T-helper 22 cell (primary cell): ENCODE results near the gene GPC6.

ENCODE experiments used
- DNase-seq: peaks from one replicate; pipeline ENCODE4 v3.0.0-alpha.2; 2020; ENCODE audit warnings: low read depth

GPC6 gene

DNA sequence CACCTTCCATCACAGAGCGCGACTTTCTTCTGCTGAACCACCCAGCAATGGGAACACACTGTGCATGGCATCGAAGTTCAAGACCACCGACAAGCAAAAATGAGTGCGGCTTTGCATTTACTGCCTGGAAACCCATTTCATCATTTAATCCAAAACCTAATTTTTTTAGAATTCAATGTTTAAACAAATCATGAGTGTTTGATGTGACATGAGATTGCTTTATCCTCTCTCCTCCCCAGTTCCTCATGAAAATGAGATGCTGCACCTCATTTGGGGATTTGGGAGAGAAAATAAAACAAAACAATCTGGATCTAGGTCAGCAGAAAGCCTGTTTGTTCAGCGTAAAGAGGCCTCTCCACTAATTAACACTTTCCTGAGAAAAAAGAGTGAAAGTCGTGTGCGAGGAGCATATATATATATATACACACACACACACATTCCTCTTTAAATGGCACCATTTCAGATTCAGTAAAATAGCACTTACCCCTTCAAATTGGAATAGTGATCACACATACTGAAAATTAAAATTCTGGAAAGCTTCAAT is 1126.6 kb downstream of the GPC6 start:
- no peak for DNase-seq

DNA sequence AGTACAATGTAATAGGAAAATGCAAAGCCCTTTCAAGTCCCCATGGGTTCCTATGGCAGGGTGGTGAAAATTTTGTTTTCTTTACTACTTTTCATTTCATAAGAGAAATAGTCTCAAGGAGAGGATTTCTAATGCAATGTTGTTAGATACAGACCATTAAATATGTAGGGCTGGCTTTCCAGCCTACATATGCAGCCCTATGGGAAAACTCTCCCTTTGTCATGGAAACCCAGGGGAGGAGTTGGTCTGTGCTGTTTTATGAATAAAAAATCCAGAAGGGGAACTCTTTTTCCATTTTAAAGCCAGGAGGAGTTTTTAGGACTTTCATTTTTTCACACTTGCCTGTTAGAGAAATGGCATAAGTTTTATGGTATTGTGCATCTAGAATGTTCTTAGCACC is 1133.3 kb downstream of the GPC6 start:
- DNase-seq: no peak

DNA sequence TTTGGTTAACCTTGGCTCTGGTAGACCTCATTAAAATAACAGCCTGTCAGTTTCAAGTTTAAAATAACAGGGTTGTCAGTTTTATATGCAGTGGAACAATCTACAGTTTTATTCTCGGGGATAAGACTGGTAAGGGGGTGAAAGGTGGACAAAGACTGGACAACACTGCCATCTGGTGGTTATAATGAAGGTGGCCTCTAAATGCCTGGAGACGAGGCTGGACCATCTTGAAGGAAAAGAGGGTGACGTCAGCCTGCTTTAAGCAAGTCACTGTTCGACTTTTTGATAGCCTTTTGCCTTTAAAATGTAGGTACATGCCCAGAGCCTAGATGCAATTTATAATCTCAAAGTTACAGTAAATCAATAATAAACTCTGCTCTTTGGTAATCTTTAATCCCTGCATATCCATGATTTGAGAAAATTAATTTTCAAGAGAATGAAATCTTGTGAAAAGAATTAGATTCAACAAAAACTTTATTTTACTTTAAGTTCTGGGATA is 1135.9 kb downstream of the GPC6 start:
- peak; percentile 9 for DNase-seq

DNA sequence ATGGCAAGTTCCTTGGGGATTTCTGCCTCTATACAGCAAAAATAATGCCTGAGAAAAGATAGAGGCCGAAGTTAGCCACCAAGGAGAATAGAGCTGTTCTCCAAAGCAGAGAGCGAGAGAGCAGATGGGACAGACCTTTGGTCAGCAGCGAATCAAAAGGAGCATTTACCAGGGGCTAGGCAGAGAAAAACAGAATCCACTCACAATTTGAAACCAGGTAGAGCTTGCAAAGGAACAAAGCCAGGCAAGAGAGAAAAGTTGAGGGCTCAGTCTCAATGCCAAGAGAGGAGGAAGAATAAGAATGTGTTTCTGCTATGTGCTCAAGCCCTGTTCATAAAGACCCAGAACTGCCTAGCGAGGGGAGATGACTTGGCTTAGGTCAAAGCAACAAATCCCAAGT is 1140.1 kb downstream of the GPC6 start:
- no peak for DNase-seq

DNA sequence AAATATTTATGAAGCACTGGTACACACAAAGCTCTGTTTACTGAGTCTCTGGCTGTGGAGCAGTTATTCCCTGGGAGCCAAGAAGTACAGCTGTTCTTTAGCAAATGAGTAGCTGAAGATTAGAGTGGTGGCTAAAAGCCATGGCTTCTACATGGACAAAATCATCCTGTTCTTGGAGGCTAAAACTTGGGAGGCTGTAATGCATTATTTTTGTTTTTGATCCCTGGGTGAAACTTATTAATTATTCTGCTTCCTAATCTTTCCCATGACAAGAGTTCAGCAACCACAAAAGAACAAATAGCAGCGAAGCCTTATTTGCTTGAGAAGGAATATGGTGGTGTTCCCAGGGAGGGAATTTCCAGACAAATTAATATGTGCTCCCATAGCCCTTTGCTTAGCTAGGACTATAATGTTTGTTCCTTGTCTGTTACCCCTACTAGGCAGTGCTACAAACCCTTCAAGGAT is 1143.4 kb downstream of the GPC6 start:
- DNase-seq: no peak

DNA sequence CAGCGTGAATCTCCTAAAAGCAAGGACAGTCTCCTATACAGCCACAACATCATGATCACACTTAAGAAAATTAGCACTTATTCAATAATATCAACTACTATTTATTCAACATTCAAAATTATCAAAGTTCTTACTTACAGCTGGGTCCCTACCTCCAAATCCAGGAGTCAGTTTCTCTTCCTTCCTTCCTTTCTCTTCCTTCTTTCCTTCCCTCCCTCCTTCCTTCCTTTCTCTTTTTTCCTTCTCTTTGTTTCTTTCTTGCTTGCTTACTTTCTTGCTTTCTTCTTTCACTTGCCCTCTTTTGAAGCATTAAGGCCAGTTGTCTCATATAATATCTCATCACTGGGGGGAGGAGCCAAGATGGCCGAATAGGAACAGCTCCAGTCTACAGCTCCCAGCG is 1145.2 kb downstream of the GPC6 start:
- no peak for DNase-seq

DNA sequence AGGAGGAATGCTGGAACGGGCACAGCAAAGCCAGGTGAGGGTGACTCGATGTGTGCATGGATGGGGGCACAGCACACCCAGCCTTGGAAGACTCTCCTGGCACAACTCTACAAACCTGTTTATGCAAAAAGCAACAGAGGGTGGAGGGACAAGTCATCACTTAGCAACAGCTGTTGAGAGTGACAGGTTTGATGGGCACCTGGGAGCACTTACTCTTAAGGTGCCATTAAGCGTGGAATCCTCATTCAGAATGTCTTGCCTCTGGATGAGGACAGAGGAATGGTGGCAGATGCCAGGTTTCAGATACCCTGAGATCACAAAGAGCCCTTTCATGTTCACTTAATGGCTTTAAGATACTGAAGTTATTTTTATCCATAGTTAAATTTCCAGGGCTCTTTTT is 1155.9 kb downstream of the GPC6 start:
- no peak for DNase-seq

DNA sequence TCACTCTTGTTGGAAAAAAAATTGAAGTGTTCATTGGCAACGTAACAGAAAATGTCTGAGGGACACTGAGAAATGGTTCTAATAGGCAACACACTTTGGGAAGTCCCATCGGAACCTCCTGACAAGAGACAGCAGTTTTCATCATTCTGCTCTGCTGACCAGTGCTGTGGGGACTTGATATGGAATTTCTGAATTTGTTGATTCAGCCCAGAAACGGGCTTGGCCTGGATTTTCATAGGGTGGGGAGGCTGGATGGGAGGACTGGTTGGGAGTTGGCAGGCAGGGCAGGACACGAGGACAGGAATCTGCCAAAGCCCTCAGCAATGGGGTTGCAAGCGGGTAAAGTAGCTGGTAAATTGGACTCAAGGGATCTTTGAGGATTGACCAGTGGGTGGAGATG is 1156.4 kb downstream of the GPC6 start:
- no peak for DNase-seq

DNA sequence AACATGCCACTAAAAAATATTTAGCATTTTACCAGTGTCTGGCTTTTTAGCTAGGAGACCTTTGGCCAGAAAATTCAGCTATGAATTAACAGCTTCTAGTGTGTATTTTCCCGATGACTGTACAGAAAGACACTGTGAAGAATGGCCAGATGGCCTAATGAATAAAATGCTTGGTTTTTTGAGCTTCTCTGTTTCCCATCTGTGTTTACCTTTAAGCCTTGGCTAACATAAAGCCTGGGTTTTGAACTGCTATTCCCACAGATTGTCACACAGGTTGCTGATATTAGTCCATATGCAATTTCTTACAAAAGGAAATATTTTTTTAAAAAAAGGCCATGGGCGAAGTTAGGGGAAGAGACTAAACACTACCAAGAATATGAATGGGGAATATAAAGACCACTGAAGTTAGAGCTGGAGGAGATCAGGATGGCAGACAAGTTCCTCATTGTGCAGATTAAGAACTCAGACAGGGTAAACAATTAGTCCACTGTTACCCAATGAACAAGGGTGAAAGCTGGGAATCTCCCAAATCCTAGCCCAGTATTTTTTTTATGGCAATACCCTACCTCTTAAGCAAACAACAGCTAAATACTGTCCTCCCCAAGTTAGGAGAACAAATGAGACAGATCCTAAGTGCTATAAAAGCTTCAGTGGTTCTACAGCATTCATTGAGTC is 1157.8 kb downstream of the GPC6 start:
- DNase-seq: no peak

DNA sequence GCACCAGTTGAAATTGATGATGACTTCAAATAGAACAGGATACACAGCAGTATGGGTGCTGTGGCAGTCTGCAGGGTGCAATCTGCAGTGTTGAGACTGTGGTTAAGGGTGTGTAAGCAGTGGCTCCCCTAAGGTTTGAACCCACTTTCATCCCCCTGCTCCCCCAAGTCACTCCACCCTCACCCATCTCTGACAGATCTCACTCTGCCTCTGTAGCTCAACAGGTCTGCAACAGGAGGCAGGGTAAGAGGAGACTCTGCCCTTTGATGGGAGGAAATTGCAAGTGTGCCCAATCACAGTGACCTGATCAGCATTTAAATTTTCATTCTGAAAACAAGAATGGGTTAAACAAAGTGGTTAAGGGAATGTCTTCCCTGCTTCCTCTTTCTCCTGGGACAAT is 1160.4 kb downstream of the GPC6 start:
- no peak for DNase-seq

DNA sequence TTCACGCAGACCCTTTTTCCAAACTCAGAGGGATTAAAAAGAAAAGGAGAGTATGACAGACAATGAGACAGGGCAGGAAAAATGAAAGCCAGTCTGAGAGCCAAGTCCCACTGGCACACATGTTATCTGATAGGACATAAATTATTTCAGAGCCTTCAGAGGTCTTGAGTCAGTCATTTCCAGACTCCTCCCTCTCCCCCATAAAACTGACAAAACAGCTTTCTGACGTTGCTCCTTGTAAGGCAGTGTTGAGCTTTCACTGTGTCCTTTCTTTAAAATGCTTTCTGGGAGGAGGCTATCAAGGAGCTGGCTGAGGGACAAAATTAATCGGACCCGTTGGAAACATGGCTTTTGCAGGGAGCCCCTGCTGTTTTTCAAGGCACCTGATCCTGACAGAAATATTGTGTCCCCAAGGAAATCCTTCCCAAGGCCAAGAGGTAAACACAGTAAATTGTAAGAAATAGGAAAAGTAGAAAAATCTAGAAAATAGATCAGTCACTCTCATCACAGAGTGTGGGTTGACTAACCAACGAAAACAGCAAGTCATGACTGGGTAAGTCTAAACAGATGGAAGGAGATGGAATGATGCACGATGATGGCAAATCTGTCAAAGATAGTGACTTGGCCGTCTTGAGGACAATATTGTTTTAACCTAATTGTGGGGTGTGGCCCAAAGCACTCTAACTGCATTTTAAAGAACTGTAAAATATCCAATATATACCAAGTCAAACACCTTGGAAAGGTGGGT is 1163.2 kb downstream of the GPC6 start:
- DNase-seq: no peak

DNA sequence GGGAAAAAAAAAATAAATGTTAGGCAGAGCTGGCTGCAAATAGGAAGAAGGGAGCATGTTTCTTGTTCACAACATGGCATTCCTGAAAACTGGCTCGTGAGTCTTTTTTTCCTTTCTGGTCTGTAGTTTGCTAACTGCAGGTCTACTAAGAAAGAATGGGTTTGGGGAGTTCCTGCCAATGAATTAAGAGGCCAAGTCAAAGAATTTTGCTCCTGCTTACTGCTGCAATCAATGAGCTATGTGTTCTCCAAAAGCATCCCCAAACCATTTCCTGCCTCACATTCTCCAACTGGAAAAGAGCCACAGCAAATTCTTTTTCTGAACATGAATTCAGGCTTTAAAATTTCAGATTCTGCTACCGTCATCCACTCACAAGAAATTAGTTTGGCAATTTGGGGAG is 1164.3 kb downstream of the GPC6 start:
- DNase-seq: no peak

DNA sequence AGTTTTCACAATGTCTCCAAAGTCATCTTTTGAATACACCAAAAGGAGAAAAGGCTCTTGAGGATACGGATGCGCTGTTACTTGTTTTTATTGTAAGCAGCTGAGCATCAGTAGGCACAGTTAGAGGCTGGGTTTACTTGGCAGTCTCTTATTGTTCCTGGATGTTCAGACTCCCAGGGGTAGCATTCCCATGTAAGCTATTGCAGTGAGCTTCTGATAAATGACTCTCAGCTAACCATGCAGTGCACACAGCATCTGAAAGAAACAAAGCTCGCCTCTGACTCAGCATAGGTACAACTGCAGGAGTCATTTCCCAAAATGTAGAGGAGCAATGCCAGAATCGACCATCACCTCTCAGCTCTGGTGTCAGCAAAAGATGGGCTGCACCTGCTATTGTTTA is 1168.1 kb downstream of the GPC6 start:
- DNase-seq: no peak

DNA sequence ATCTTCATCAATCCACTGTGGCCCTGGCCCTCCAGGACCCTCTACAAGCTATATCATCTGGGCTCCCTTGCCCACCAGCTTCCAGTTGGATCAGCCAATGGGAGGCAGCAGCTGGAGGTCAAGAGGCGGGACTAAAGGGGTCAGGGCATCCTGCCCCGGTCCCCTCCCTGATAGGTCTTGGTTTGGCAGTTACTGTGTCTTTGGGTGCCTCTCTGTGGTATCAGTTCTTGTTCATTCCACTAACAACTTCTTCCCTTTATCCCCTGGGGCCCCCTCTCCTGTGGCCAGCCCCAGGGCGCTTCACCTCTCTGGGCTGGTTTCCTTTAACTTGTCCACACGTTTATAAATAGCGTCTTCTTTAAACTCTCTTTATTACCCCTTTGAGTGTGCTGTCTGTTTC is 1169.3 kb downstream of the GPC6 start:
- DNase-seq: no peak

DNA sequence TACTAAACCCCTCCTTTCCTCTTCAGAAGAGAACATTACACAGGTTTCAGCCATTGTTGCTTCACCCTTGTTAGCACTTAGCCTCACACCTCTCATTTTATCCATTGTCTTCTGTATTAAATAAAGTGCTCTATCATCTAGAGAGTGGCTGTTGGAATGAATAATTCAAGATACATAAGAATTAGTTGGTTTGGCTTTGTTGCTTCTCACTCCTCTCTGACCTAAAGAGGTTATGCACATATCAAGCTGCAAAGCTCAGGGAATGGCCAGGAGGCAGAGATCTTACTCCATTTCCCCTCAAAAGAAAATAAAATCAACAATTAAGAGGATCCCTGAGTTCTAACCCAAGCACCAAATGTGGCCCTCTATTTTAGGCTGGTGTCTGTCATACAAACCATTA is 1173.2 kb downstream of the GPC6 start:
- no peak for DNase-seq

DNA sequence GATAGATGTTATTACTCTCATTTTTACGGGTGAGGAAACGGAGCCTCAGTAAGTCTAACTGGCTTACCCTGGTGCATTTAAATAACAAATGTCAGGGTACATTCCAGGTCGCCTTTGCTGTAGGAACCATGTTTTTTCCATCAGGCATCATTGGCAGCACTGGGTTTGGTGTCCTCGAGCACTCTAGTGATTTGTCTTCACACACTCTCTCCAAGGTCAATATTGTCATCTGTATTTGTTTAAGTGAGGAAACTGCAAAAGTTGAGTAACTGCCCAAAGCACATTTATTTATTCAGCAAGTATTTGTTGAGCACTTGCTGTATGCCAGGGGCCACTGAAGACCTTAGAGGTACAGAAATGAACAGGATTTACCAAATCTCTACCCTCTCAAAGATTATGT is 1174.3 kb downstream of the GPC6 start:
- DNase-seq: no peak

DNA sequence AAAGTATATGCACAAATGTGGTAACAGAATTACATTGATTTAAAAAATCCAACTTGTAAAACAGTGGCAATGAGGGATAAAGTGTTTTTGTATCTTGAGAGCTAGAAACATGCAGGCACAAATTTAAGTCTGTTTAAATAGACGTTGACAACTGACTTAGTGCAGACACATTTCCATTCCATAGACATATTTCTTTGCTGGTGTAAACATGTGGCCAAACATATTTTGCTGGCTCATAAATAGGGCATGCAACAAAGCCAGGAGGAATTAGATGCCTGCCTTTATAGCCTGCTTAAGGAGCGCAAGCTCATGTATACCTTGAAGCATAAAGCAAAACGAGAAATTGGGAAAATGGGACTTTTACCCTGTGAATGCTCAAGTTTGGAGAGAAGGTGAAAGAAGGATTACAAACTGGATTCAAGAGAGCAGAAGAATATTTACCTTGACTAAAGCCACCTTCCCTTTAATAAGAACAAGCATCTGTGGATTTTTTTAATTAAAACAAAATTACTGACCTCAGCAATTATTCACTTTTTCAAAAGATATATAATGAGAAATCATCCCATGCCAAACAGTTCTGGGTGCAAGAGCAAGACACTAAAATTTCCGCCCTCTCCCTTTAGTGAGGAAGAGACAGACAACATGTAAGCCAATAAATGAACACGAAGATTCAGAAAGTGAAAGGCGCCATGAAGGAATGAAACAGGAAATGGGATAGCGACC is 1181.9 kb downstream of the GPC6 start:
- DNase-seq: no peak

DNA sequence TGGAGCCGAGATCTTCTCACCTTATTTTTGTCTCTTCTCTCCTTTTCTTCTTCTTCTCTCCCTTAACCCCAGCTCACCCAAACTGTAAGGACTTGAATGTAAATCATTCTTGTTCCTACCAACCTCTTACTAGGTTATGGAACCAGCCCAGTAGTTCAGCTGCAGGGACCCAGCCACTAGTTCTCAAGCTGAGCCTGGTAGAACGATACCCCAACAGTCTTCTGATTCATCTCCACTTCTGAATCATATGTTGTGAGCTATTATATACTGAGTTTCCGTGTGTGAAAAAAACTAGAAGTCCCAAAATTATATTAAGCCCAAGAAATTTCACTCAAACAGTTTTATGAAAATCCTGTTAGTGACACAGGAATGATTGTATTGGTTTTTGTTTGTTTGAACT is 1185.1 kb downstream of the GPC6 start:
- DNase-seq: no peak

DNA sequence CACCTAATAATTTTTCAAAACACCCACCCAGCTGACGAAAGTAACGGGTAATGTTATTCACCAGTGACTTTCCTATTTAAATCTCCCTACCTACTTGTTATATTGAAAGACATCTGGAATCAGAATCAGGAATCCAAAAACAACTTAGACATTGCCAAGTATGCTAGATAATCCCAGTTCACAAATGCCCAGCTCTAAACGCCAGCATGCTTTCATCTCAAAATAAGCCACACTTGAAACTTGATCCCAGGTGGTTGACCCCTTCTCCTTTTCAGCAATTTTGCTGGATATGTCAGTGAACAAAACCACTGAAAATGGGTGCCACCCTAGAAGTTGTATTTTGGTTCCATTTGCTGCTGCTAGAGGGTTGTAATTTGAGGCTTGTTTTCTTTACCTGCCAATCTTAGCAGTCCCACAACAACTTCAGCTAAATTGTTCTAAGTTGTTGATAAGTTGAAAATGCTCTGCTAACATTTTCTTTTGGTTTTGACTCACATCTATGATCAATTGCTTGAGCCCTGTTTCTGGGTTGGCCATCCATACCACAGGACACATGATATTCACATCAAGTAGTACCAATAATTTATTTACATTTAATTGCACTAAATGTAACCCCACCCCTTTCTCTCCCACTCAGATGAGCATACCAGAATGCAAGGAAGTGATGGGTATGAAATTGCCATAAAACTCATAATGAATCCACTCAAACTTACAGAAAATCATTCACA is 1186.4 kb downstream of the GPC6 start:
- no peak for DNase-seq

DNA sequence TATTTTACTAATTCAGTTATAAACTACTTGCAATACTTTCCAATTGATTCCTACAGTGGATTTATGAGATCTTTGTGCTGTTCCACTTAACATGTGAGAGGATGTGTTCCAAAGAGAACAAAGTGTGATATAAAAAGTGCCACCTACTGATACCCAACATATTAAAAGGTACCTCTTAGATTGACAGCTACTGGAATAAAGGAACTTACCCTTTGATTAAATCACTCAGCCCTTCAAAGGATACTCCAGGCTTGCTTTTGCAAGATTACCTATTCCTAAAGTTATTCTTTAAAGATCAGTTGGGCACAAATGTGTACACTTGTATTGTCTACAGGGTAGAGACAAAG is 1187.0 kb downstream of the GPC6 start:
- no peak for DNase-seq

DNA sequence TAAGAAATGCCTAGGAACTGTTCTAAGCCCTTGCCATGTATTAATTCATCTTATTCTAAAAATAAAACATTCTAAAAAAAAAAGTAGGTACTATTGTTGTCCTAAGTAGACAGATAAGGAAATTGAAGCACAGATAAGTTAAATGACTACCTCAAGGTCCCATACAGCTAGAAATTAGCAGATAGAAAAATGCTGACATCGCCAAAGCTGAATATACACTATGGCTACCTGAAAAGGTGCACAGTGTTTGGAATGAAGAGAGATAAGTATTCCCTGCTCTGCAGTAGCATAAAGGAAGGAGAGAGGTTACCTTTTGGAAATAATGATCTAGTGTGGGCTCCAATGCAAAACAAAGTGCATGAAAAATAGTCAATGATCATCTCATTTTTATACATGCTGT is 1187.5 kb downstream of the GPC6 start:
- no peak for DNase-seq

DNA sequence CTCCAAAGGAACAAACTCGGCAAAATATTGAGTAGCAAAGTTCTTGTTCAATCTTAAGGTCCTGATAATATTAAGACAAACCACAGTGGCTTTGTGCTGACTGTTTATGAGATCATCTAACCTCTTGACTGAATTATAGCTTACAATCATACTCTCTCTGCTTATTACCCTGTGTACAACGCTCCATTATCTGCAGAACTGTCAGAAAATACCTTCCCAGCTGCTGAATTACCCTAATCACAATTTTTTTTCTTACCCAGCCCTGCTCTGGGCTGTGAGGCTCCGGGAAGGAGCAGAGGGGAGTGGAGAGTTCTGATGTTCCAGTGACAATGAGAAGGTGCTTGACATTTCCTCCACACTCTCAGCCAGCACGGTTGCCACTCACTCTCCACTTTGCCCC is 1188.1 kb downstream of the GPC6 start:
- DNase-seq: no peak
